Astrocyte (in vitro differentiated cells and primary cell): Measurements from ENCODE around the gene NMT2. TPM values are rescaled to one million over a fixed set of nuclear protein-coding genes. Genes with fewer than 3 reads are reported as not detected.
A peak's percentile ranks its signal among the peaks of the same experiment; 100 is the strongest.

Source experiments
- DNase-seq: peaks from one replicate; pipeline ENCODE4 v3.0.0-alpha.2; 2010; ENCODE audit warnings: low read depth
- FAIRE-seq: peaks from 2 replicates; lab custom pipeline; 2011; peaks lifted over from hg19 to GRCh38; lab: Jason Lieb, UNC
- H2AFZ ChIP-seq: 2 replicates; pipeline ENCODE4 v1.6.0; 2012; ENCODE audit warnings: low read depth, low read length, inconsistent platforms
- H3K27ac ChIP-seq: 2 replicates; pipeline ENCODE4 v1.5.1; 2011; ENCODE audit warnings: low read depth, low read length, inconsistent platforms
- H3K27me3 ChIP-seq: 2 replicates; pipeline ENCODE4 v1.6.0; 2011; ENCODE audit warnings: low read length, inconsistent platforms; ENCODE audit not compliant: insufficient read depth
- H3K36me3 ChIP-seq: 2 replicates; pipeline ENCODE4 v1.5.1; 2011; ENCODE audit warnings: low read length, inconsistent platforms; ENCODE audit not compliant: insufficient read depth
- H3K4me1 ChIP-seq: 2 replicates; pipeline ENCODE4 v1.5.1; 2011; ENCODE audit warnings: low read length, inconsistent platforms; ENCODE audit not compliant: insufficient read depth
- H3K4me2 ChIP-seq: 2 replicates; pipeline ENCODE4 v1.6.0; 2012; ENCODE audit warnings: low read length, inconsistent platforms
- H3K4me3 ChIP-seq: 2 replicates; pipeline ENCODE4 v1.5.1; 2011; ENCODE audit warnings: low read depth, mild to moderate bottlenecking, low read length, inconsistent platforms; ENCODE audit not compliant: insufficient read depth
- H3K79me2 ChIP-seq: 2 replicates; pipeline ENCODE4 v1.6.0; 2012; ENCODE audit warnings: mild to moderate bottlenecking, low read length, inconsistent platforms; ENCODE audit not compliant: insufficient read depth
- H3K9ac ChIP-seq: 2 replicates; pipeline ENCODE4 v1.6.0; 2012; ENCODE audit warnings: mild to moderate bottlenecking, low read length, inconsistent platforms
- H3K9me3 ChIP-seq: 2 replicates; pipeline ENCODE4 v1.5.1; 2012; ENCODE audit warnings: low read depth, mild to moderate bottlenecking, low read length, inconsistent platforms; ENCODE audit not compliant: insufficient read depth
- H4K20me1 ChIP-seq: 2 replicates; pipeline ENCODE4 v1.6.0; 2012; ENCODE audit warnings: low read length, inconsistent platforms; ENCODE audit not compliant: insufficient read depth
- H3K27ac Mint-ChIP-seq: one replicate; pipeline ENCODE4 v1.8.0; 2021; ENCODE audit warnings: mild to moderate bottlenecking, mixed read lengths; ENCODE audit not compliant: unreplicated experiment
- H3K27me3 Mint-ChIP-seq: one replicate; pipeline ENCODE4 v1.8.0; 2021; ENCODE audit warnings: low read depth, mixed read lengths; ENCODE audit not compliant: unreplicated experiment
- H3K36me3 Mint-ChIP-seq: one replicate; pipeline ENCODE4 v1.8.0; 2021; ENCODE audit warnings: low read depth, mixed read lengths; ENCODE audit not compliant: unreplicated experiment
- H3K4me1 Mint-ChIP-seq: one replicate; pipeline ENCODE4 v1.8.0; 2021; ENCODE audit warnings: low read depth, mixed read lengths; ENCODE audit not compliant: unreplicated experiment
- H3K4me3 Mint-ChIP-seq: one replicate; pipeline ENCODE4 v1.8.0; 2021; ENCODE audit warnings: mild to moderate bottlenecking, moderate library complexity, mixed read lengths; ENCODE audit not compliant: unreplicated experiment
- H3K9me3 Mint-ChIP-seq: one replicate; pipeline ENCODE4 v1.8.0; 2021; ENCODE audit warnings: mild to moderate bottlenecking, mixed read lengths; ENCODE audit not compliant: unreplicated experiment
- CTCF ChIP-seq: IDR thresholded peaks from 2 replicates; pipeline ENCODE4 v1.5.1; 2011; ENCODE audit warnings: low read depth, mild to moderate bottlenecking, inconsistent platforms, low read length, moderate library complexity; ENCODE audit not compliant: insufficient read depth
- EZH2 ChIP-seq: IDR thresholded peaks from 2 replicates; pipeline ENCODE4 v1.6.1; 2012; ENCODE audit warnings: mild to moderate bottlenecking, low read length, inconsistent platforms; ENCODE audit not compliant: insufficient read depth
- total RNA-seq: library from RNA; stranded (reverse); gene quantifications from 2 replicates; pipeline ENCODE4 v1.2.1, GENCODE V29; 2021

NMT2 gene
- total RNA-seq, 1 donor from 2014 or later = 22.1 TPM

- H3K27me3 ChIP-seq = peaks cover 2% of the 10 kb centered on the region
- TF ChIP-seq EZH2 (no peak), CTCF (no peak)
- no peaks in the 10 kb centered on the region for H4K20me1 ChIP-seq
- no peaks in the 10 kb centered on the region for H3K36me3 ChIP-seq
- no peaks in the 10 kb centered on the region for H3K79me2 ChIP-seq
- H3K4me3 ChIP-seq = no peak overlapping the region
- H2AFZ ChIP-seq = no peak overlapping the region
- Mint-ChIP-seq H3K27ac (peak overlapping the region; percentile 58), H3K4me3 (no peak overlapping the region), H3K36me3 (peaks cover 16% of the 10 kb centered on the region), H3K9me3 (no peaks in the 10 kb centered on the region), H3K27me3 (peaks cover 2% of the 10 kb centered on the region), H3K4me1 (peaks cover 4% of the 10 kb centered on the region)
- no peaks in the 10 kb centered on the region for H3K4me1 ChIP-seq
- no peak overlapping the region for H3K27ac ChIP-seq
- no peak overlapping the region for H3K4me2 ChIP-seq
- H3K9ac ChIP-seq = no peak overlapping the region
- H3K9me3 ChIP-seq = no peaks in the 10 kb centered on the region
- FAIRE-seq = no peak
- no peak for DNase-seq
Measured at GRCh38 chr10:15182540-15183207, 14.2 kb upstream of the NMT2 start.

GRCh38 chr10:15181576-15182156, 13.2 kb upstream of the NMT2 start:
- H3K4me1 ChIP-seq = no peaks in the 10 kb centered on the region
- H3K79me2 ChIP-seq = no peaks in the 10 kb centered on the region
- TF ChIP-seq EZH2 = no peak
- no peak for TF ChIP-seq CTCF

GRCh38 chr10:15180736-15181135, 12.2 kb upstream of the NMT2 start:
- no peak overlapping the region for H3K27ac Mint-ChIP-seq
- DNase-seq = no peak

More at GRCh38 chr10:15181576-15182156, 13.2 kb upstream of the NMT2 start:
- peaks cover 2% of the 10 kb centered on the region for H3K27me3 ChIP-seq
- H3K9ac ChIP-seq = no peak overlapping the region
- H4K20me1 ChIP-seq = no peaks in the 10 kb centered on the region
- Mint-ChIP-seq H3K36me3 (peaks cover 13% of the 10 kb centered on the region), H3K27ac (peak overlapping the region; percentile 12), H3K4me1 (peaks cover 4% of the 10 kb centered on the region), H3K9me3 (no peaks in the 10 kb centered on the region), H3K4me3 (no peak overlapping the region), H3K27me3 (peaks cover 2% of the 10 kb centered on the region)
- no peak overlapping the region for H3K4me2 ChIP-seq
- H2AFZ ChIP-seq = no peak overlapping the region
- DNase-seq (no peak), FAIRE-seq (no peak)
- H3K4me3 ChIP-seq = no peak overlapping the region
- H3K27ac ChIP-seq = no peak overlapping the region
- no peaks in the 10 kb centered on the region for H3K9me3 ChIP-seq
- H3K36me3 ChIP-seq = no peaks in the 10 kb centered on the region

More at GRCh38 chr10:15180736-15181135, 12.2 kb upstream of the NMT2 start:
- H2AFZ ChIP-seq = no peak overlapping the region
- FAIRE-seq = no peak
- Mint-ChIP-seq H3K27me3 (peaks cover 2% of the 10 kb centered on the region), H3K9me3 (no peaks in the 10 kb centered on the region), H3K4me1 (peaks cover 4% of the 10 kb centered on the region), H3K36me3 (peaks cover 11% of the 10 kb centered on the region), H3K4me3 (no peak overlapping the region)
- TF ChIP-seq CTCF (no peak), EZH2 (no peak)
- no peaks in the 10 kb centered on the region for H3K79me2 ChIP-seq
- no peak overlapping the region for H3K4me2 ChIP-seq
- peaks cover 2% of the 10 kb centered on the region for H3K27me3 ChIP-seq
- no peaks in the 10 kb centered on the region for H4K20me1 ChIP-seq
- no peaks in the 10 kb centered on the region for H3K36me3 ChIP-seq
- H3K4me1 ChIP-seq = no peaks in the 10 kb centered on the region
- no peak overlapping the region for H3K9ac ChIP-seq
- H3K27ac ChIP-seq = no peak overlapping the region
- H3K9me3 ChIP-seq = no peaks in the 10 kb centered on the region
- no peak overlapping the region for H3K4me3 ChIP-seq
